GM21825 (cell line): Measurements from ENCODE around the gene MAPKAP1.
"Not testable (repeated sequence)": the region's sequence is repeated elsewhere in the genome, so short reads cannot be mapped to it uniquely, and the experiment has no call there.

Source experiments
- ATAC-seq: cut with Tn5 transposase; IDR thresholded peaks from one replicate; pipeline ENCODE4 v1.9.1; 2021; ENCODE audit warnings: mild to moderate bottlenecking, moderate library complexity; ENCODE audit not compliant: unreplicated experiment

The MAPKAP1 gene

GRCh38 chr9:125400232-125400631 lies 306.8 kb downstream of the MAPKAP1 start:
- ATAC-seq = not testable (repeated sequence)

- no peak for ATAC-seq
These were observed 307.3 kb downstream of the MAPKAP1 start for GRCh38 chr9:125399666-125400065.

GRCh38 chr9:125399165-125399564 lies 307.8 kb downstream of the MAPKAP1 start:
- ATAC-seq = no peak

- ATAC-seq = no peak
These were observed 308.8 kb downstream of the MAPKAP1 start for GRCh38 chr9:125398243-125398642.

GRCh38 chr9:125397736-125398135 lies 309.3 kb downstream of the MAPKAP1 start:
- no peak for ATAC-seq

GRCh38 chr9:125396799-125397198 lies 310.2 kb downstream of the MAPKAP1 start:
- ATAC-seq = no peak

- no peak for ATAC-seq
These were observed 313.6 kb downstream of the MAPKAP1 start for GRCh38 chr9:125393426-125393825.

GRCh38 chr9:125391704-125392103 lies 315.3 kb downstream of the MAPKAP1 start:
- no peak for ATAC-seq

GRCh38 chr9:125388978-125389377 lies 318.0 kb downstream of the MAPKAP1 start:
- no peak for ATAC-seq

GRCh38 chr9:125387861-125388524 lies 319.0 kb downstream of the MAPKAP1 start:
- ATAC-seq = no peak
